ENCODE data around the gene CIB2.

The CIB2 gene

GRCh38 chr15:78109156-78109555, 22.1 kb downstream of the CIB2 start:
- no peak for DNase-seq (ENCODE audit: low read depth in 2 of 3, low spot score in 2 of 3)

- peak; percentile 51 to 65 (median 52) for DNase-seq (ENCODE audit: low read depth in 2 of 3, low spot score in 2 of 3)
Measured at GRCh38 chr15:78108300-78109084, 22.8 kb downstream of the CIB2 start.

- no peak for DNase-seq (ENCODE audit: low read depth in 2 of 3, low spot score in 2 of 3)
Measured at GRCh38 chr15:78107471-78107870, 23.8 kb downstream of the CIB2 start.

GRCh38 chr15:78105476-78106241, 25.6 kb downstream of the CIB2 start:
- DNase-seq (ENCODE audit: low read depth in 2 of 3, low spot score in 2 of 3), result no peak

- DNase-seq (ENCODE audit: low read depth in 2 of 3, low spot score in 2 of 3), result no peak
Measured at GRCh38 chr15:78104566-78105475, 26.4 kb downstream of the CIB2 start.

- no peak for DNase-seq (ENCODE audit: low read depth in 2 of 3, low spot score in 2 of 3)
Measured at GRCh38 chr15:78104119-78104479, 27.1 kb downstream of the CIB2 start.

GRCh38 chr15:78103406-78104118, 27.7 kb downstream of the CIB2 start:
- DNase-seq (ENCODE audit: low read depth in 2 of 3, low spot score in 2 of 3), result peak in 2 of 3 experiments; percentile 26 to 43

- no peak for DNase-seq (ENCODE audit: low read depth in 2 of 3, low spot score in 2 of 3)
Measured at GRCh38 chr15:78102741-78103140, 28.5 kb downstream of the CIB2 start.

GRCh38 chr15:78102211-78102610, 29.0 kb downstream of the CIB2 start:
- DNase-seq (ENCODE audit: low read depth in 2 of 3, low spot score in 2 of 3), result no peak

- DNase-seq (ENCODE audit: low read depth in 2 of 3, low spot score in 2 of 3), result no peak
Measured at GRCh38 chr15:78101423-78102105, 29.7 kb downstream of the CIB2 start.

GRCh38 chr15:78100886-78101285, 30.4 kb downstream of the CIB2 start:
- no peak for DNase-seq (ENCODE audit: low read depth in 2 of 3, low spot score in 2 of 3)

- no peak for DNase-seq (ENCODE audit: low read depth in 2 of 3, low spot score in 2 of 3)
Measured at GRCh38 chr15:78098131-78098755, 33.0 kb downstream of the CIB2 start.

- no peak for DNase-seq (ENCODE audit: low read depth in 2 of 3, low spot score in 2 of 3)
Measured at GRCh38 chr15:78097667-78098066, 33.6 kb downstream of the CIB2 start.

GRCh38 chr15:78093242-78094020, 37.8 kb downstream of the CIB2 start:
- no peak for DNase-seq (ENCODE audit: low read depth in 2 of 3, low spot score in 2 of 3)

- no peak for DNase-seq (ENCODE audit: low read depth in 2 of 3, low spot score in 2 of 3)
Measured at GRCh38 chr15:78092261-78093041, 38.8 kb downstream of the CIB2 start, which contains the start of gene SH2D7. TSS of gene SH2D7 (plus strand) at chr15:78092561. CDS start at chr15:78092585, 24 bp downstream.

GRCh38 chr15:78090422-78091063, 40.7 kb downstream of the CIB2 start:
- DNase-seq (ENCODE audit: low read depth in 2 of 3, low spot score in 2 of 3), result no peak

GRCh38 chr15:78088773-78089080, 42.5 kb downstream of the CIB2 start:
- no peak for DNase-seq (ENCODE audit: low read depth in 2 of 3, low spot score in 2 of 3)
